ENCODE results near the gene KRTAP3-3. TPM values are rescaled to one million over a fixed set of nuclear protein-coding genes. Genes with fewer than 3 reads are reported as not detected.

KRTAP3-3 gene
- total and polyA plus RNA-seq, 2 experiments from 2014 or later, result not detected

DNA sequence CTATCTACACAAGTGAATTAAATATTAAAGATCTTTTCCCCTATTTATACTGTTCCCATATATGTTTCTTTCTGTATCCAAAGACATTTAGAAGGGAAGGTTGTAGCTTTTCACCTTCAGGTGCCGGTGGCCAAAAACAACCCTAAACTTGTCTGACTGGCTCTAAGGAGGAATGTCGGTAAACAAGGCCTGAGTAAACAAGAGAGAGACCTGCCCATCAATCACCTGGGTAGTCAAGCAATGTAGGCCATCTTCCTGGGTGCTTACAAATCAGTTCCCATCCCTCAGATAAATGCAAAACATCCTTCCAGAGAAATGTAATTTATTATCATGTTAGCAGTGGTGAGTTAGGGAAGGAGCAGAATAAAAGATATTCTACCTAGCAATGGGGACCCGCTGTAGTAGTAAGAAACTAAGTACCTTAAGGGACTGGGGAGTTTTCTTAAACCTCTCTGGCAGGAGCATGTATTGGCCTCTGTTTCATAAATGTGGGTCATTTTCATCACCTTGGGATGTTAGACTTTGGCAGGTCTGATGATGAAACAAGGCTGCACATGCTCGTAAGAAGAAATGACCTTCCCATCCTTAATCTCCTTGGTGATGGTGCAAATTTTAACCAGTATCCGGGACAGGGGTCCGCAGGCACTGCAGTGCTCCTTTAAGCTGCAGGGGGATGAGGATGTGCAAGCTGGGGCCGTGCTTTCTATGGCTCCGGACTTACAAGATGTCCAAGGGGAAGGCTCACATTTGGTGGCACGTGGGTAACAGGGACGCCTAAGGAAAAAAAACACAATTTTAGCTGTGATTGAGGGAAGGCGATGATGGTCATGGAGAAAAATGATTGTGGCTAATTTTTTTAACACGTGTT is 35.6 kb downstream of the KRTAP3-3 start:
- Histone ChIP-seq H3K4me1 (ENCODE audit: insufficient read depth) (peaks cover 23% of the 10 kb centered on the region), H3K27me3 (ENCODE audit: insufficient read depth) (no peaks in the 10 kb centered on the region), H3K79me2 (replicated peaks; ENCODE audit: insufficient read depth) (no peaks in the 10 kb centered on the region), H3K27ac (ENCODE audit: low read depth) (no peak overlapping the region), H4K20me1 (replicated peaks; ENCODE audit: insufficient read depth) (no peaks in the 10 kb centered on the region), H3K36me3 (ENCODE audit: insufficient read depth) (no peaks in the 10 kb centered on the region), H3F3A (replicated peaks; ENCODE audit: low read depth) (no peaks in the 10 kb centered on the region), H3K4me3 (no peak overlapping the region), H3K9me2 (ENCODE audit: insufficient read depth) (0 out of 2 replicates have a peak, but pooled peaks cover 3% of the 10 kb centered on the region), H3K4me2 (0 out of 2 replicates have a peak overlapping the region, but pooled peaks have one; percentile 10), H2AFZ (no peak overlapping the region)
- no peaks in the 10 kb centered on the region for H3K36me3 Mint-ChIP-seq (ENCODE audit: low read depth)
- TF ChIP-seq, protein P1, sequence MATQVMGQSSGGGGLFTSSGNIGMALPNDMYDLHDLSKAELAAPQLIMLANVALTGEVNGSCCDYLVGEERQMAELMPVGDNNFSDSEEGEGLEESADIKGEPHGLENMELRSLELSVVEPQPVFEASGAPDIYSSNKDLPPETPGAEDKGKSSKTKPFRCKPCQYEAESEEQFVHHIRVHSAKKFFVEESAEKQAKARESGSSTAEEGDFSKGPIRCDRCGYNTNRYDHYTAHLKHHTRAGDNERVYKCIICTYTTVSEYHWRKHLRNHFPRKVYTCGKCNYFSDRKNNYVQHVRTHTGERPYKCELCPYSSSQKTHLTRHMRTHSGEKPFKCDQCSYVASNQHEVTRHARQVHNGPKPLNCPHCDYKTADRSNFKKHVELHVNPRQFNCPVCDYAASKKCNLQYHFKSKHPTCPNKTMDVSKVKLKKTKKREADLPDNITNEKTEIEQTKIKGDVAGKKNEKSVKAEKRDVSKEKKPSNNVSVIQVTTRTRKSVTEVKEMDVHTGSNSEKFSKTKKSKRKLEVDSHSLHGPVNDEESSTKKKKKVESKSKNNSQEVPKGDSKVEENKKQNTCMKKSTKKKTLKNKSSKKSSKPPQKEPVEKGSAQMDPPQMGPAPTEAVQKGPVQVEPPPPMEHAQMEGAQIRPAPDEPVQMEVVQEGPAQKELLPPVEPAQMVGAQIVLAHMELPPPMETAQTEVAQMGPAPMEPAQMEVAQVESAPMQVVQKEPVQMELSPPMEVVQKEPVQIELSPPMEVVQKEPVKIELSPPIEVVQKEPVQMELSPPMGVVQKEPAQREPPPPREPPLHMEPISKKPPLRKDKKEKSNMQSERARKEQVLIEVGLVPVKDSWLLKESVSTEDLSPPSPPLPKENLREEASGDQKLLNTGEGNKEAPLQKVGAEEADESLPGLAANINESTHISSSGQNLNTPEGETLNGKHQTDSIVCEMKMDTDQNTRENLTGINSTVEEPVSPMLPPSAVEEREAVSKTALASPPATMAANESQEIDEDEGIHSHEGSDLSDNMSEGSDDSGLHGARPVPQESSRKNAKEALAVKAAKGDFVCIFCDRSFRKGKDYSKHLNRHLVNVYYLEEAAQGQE (IDR thresholded peaks at IDR 0.05; ENCODE audit: unreplicated experiment), result no peak
- TF ChIP-seq POLR2AphosphoS5 (IDR thresholded peaks at IDR 0.05; ENCODE audit: low read depth) (no peak), STAT1 (IDR thresholded peaks at IDR 0.05; ENCODE audit: unreplicated experiment) (no peak), JUNB (IDR thresholded peaks at IDR 0.05; ENCODE audit: unreplicated experiment) (no peak), EZH2phosphoT487 (IDR thresholded peaks at IDR 0.05; ENCODE audit: unreplicated experiment) (no peak)
- TF ChIP-seq, protein P2, sequence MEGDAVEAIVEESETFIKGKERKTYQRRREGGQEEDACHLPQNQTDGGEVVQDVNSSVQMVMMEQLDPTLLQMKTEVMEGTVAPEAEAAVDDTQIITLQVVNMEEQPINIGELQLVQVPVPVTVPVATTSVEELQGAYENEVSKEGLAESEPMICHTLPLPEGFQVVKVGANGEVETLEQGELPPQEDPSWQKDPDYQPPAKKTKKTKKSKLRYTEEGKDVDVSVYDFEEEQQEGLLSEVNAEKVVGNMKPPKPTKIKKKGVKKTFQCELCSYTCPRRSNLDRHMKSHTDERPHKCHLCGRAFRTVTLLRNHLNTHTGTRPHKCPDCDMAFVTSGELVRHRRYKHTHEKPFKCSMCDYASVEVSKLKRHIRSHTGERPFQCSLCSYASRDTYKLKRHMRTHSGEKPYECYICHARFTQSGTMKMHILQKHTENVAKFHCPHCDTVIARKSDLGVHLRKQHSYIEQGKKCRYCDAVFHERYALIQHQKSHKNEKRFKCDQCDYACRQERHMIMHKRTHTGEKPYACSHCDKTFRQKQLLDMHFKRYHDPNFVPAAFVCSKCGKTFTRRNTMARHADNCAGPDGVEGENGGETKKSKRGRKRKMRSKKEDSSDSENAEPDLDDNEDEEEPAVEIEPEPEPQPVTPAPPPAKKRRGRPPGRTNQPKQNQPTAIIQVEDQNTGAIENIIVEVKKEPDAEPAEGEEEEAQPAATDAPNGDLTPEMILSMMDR (conservative IDR thresholded peaks at IDR 0.05; ENCODE audit: low read depth in 2 of 2), result no peak
- no peaks in the 10 kb centered on the region for H3K27me3 Mint-ChIP-seq (ENCODE audit: insufficient read depth, low read depth, poor library complexity)
- peak overlapping the region; percentile 53 for H3K27ac Mint-ChIP-seq
- ATAC-seq (peak; percentile 94), DNase-seq (ENCODE audit: low spot score) (peak; percentile 65)
- H3K9me3 Mint-ChIP-seq, result no peaks in the 10 kb centered on the region; the same call in 2 of the 3 replicates
- H3K4me1 Mint-ChIP-seq, result peaks cover 31% of the 10 kb centered on the region
- no peak overlapping the region; the same call in 2 of the 3 replicates for H3K4me3 Mint-ChIP-seq

DNA sequence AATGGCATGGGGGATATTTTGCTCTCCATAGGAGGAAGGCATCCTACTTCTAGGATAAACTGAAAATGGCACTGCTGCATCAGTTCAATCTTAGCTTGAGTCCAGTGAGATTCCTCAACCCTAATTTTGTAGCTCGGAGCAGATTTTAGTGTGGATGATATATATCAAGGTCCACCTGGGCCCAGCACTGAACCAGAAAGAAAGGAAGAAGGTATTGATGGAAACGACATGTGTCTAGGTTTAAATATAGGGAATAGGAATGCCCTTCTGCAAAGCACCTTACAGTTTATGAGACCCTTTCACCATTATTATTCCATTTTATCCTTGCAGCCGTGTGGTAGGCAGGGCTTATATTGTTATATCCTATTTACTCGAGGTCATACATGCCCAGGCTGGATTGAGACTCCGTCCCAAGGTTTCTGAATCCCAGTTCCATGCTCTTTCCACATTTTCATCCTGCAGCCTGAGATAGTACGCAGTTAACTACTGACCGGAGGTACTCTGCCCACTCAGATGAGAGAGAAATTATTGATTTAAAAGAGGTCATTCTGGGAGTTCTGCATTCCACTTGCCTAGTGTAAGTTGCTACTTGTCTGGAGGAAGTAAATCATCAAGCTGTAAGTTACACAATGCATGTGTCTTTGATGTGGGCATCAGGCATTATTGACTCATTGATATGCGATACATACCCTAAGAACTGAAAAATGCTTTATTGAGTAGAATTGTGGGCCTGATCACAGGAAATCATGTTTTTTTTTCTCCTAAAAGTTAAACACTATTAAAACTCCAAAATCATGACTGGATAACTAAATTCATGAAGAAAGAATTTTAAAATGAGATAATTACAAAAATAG is 37.3 kb downstream of the KRTAP3-3 start:
- H4K20me1 ChIP-seq (replicated peaks; ENCODE audit: insufficient read depth), result no peaks in the 10 kb centered on the region
- ATAC-seq, result no peak
- H3K27ac Mint-ChIP-seq, result peak overlapping the region; percentile 5; the same call in 1 of the 2 replicates
- TF ChIP-seq, protein P3, sequence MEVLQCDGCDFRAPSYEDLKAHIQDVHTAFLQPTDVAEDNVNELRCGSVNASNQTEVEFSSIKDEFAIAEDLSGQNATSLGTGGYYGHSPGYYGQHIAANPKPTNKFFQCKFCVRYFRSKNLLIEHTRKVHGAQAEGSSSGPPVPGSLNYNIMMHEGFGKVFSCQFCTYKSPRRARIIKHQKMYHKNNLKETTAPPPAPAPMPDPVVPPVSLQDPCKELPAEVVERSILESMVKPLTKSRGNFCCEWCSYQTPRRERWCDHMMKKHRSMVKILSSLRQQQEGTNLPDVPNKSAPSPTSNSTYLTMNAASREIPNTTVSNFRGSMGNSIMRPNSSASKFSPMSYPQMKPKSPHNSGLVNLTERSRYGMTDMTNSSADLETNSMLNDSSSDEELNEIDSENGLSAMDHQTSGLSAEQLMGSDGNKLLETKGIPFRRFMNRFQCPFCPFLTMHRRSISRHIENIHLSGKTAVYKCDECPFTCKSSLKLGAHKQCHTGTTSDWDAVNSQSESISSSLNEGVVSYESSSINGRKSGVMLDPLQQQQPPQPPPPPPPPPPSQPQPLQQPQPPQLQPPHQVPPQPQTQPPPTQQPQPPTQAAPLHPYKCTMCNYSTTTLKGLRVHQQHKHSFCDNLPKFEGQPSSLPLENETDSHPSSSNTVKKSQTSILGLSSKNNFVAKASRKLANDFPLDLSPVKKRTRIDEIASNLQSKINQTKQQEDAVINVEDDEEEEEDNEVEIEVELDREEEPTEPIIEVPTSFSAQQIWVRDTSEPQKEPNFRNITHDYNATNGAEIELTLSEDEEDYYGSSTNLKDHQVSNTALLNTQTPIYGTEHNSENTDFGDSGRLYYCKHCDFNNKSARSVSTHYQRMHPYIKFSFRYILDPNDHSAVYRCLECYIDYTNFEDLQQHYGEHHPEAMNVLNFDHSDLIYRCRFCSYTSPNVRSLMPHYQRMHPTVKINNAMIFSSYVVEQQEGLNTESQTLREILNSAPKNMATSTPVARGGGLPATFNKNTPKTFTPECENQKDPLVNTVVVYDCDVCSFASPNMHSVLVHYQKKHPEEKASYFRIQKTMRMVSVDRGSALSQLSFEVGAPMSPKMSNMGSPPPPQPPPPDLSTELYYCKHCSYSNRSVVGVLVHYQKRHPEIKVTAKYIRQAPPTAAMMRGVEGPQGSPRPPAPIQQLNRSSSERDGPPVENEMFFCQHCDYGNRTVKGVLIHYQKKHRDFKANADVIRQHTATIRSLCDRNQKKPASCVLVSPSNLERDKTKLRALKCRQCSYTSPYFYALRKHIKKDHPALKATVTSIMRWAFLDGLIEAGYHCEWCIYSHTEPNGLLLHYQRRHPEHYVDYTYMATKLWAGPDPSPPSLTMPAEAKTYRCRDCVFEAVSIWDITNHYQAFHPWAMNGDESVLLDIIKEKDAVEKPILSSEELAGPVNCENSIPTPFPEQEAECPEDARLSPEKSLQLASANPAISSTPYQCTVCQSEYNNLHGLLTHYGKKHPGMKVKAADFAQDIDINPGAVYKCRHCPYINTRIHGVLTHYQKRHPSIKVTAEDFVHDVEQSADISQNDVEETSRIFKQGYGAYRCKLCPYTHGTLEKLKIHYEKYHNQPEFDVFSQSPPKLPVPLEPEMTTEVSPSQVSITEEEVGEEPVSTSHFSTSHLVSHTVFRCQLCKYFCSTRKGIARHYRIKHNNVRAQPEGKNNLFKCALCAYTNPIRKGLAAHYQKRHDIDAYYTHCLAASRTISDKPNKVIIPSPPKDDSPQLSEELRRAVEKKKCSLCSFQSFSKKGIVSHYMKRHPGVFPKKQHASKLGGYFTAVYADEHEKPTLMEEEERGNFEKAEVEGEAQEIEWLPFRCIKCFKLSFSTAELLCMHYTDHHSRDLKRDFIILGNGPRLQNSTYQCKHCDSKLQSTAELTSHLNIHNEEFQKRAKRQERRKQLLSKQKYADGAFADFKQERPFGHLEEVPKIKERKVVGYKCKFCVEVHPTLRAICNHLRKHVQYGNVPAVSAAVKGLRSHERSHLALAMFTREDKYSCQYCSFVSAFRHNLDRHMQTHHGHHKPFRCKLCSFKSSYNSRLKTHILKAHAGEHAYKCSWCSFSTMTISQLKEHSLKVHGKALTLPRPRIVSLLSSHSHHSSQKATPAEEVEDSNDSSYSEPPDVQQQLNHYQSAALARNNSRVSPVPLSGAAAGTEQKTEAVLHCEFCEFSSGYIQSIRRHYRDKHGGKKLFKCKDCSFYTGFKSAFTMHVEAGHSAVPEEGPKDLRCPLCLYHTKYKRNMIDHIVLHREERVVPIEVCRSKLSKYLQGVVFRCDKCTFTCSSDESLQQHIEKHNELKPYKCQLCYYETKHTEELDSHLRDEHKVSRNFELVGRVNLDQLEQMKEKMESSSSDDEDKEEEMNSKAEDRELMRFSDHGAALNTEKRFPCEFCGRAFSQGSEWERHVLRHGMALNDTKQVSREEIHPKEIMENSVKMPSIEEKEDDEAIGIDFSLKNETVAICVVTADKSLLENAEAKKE (CRISPR knock-in tag; IDR thresholded peaks at IDR 0.05), result no peak

More for the DNA sequence above, 37.3 kb downstream of the KRTAP3-3 start:
- Mint-ChIP-seq H3K36me3 (ENCODE audit: low read depth) (no peaks in the 10 kb centered on the region), H3K27me3 (ENCODE audit: insufficient read depth, low read depth, poor library complexity) (no peaks in the 10 kb centered on the region), H3K4me3 (no peak overlapping the region), H3K4me1 (peaks cover 31% of the 10 kb centered on the region), H3K9me3 (no peaks in the 10 kb centered on the region)
- Histone ChIP-seq H3K27ac (ENCODE audit: low read depth) (no peak overlapping the region), H3K4me1 (ENCODE audit: insufficient read depth) (peaks cover 23% of the 10 kb centered on the region), H3K27me3 (ENCODE audit: insufficient read depth) (no peaks in the 10 kb centered on the region), H3F3A (replicated peaks; ENCODE audit: low read depth) (no peaks in the 10 kb centered on the region), H2AFZ (no peak overlapping the region), H3K9me2 (ENCODE audit: insufficient read depth) (peaks cover 3% of the 10 kb centered on the region), H3K4me3 (no peak overlapping the region), H3K79me2 (replicated peaks; ENCODE audit: insufficient read depth) (no peaks in the 10 kb centered on the region), H3K36me3 (ENCODE audit: insufficient read depth) (no peaks in the 10 kb centered on the region), H3K4me2 (0 out of 2 replicates have a peak overlapping the region, but pooled peaks have one; percentile 10)
- DNase-seq (ENCODE audit: low spot score), result no peak
